ENCODE results near the gene LNX2.

The LNX2 gene

GRCh38 chr13:27504868-27505194 is 115.5 kb downstream of the LNX2 start:
- DNase-seq (ENCODE audit: low read depth): no peak

GRCh38 chr13:27504128-27504867 is 116.0 kb downstream of the LNX2 start:
- DNase-seq (ENCODE audit: low read depth): no peak

- no peak for DNase-seq (ENCODE audit: low read depth)
These were observed 119.4 kb downstream of the LNX2 start for GRCh38 chr13:27500806-27501534.

DNA sequence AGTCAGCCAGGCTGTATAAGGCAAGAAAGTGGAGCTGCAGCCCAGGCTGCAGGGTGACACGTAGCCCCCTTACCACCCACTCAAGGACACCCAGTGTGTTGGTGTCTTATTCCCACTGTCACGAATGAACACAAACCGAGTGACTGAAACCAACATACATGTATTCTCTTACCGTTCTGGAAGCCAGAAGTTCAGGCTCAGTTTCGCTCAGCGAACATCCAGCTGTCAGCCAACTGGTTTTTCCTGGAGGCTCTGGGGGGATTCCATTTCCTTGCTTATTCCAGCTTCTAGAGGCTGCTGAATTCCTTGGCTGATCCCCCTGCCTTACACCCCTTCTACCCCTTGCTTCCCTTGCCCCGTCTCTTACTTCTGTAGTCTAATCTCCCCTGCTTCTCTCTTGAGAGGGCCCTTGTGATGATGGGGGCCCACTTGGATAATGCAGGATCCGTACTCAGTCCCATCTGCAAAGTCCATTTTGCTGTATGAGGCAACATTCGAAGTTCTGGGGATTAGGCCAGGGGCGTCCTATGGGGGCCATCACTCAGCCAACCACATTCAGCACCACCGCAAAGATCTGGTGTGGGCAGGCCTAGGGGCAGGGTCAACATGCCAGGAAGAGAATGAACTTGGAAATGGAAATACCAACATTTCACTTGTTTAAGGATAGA is 122.6 kb downstream of the LNX2 start:
- no peak for DNase-seq (ENCODE audit: low read depth)

GRCh38 chr13:27496536-27497273 is 123.6 kb downstream of the LNX2 start:
- DNase-seq (ENCODE audit: low read depth): no peak

GRCh38 chr13:27496006-27496405 is 124.3 kb downstream of the LNX2 start:
- no peak for DNase-seq (ENCODE audit: low read depth)
